Fibroblast of peridontal ligament (primary cell): Measurements from ENCODE around the gene POU2F2.
A peak's percentile ranks its signal among the peaks of the same experiment; 100 is the strongest.

Experiments
- DNase-seq: peaks from one replicate; pipeline ENCODE4 v3.0.0-alpha.2; 2010; ENCODE audit errors: extremely low read depth

The POU2F2 gene

DNA sequence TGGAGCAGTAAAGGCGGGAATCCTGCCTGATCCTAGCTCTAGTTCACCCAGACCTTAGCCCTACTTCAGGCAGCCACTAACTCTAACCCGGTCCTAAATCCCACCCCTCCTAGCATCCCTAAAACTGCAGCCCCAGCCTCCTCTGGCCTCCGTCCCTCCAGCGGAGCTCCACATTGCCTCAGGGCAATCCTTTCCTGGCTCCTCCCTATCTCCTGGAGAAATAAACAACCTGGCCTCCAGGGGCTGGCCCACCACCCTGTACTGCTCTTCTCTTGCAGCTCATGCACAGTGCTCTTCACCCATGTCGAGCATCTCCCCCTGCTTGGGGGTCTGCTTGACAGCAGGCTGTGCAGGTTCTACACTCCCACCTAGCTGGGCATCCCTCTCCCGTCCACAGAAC, 6.7 kb downstream of the POU2F2 start:
- no peak for DNase-seq

DNA sequence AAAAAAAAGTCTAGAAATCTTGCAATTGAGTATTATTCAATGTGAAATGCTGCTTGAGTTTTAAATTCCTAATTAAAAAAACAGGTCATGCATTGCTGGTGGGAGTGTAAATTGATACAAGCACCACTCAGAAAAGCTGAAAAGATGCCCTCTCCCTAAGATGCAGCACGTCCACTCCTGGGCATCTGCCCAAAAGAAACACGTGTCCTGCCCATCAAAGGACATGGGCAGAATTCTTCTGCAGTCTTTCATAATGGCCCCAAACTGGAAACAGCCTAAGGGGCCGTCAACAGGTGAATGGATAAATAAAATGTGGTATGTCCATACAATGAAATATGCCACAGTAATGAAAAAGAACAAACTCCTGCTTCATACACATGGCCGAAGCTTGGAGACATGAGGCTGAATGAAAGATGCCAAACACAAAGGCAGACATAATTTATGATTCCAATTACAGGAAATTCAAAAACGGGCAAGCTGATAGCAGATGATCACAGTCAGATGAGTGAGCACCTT, 7.8 kb downstream of the POU2F2 start:
- no peak for DNase-seq

DNA sequence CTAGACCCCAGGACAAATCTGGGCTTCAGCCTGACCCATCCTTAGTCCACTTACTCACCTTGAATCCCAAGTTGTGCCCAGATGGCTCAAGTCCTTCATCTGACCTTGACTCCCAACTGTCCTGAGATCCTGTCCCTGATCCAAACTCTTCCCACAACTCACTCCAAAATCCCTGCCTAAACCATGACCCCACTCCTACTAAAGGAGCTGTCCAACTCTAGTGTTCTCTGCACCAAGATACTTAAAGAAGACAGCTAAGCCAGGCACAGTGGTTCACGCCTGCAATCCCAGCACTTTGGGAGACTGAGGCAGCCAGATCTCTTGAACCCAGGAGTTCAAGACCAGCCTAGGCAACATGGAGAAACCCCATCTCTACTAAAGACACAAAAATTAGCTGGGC, 8.5 kb downstream of the POU2F2 start:
- no peak for DNase-seq

DNA sequence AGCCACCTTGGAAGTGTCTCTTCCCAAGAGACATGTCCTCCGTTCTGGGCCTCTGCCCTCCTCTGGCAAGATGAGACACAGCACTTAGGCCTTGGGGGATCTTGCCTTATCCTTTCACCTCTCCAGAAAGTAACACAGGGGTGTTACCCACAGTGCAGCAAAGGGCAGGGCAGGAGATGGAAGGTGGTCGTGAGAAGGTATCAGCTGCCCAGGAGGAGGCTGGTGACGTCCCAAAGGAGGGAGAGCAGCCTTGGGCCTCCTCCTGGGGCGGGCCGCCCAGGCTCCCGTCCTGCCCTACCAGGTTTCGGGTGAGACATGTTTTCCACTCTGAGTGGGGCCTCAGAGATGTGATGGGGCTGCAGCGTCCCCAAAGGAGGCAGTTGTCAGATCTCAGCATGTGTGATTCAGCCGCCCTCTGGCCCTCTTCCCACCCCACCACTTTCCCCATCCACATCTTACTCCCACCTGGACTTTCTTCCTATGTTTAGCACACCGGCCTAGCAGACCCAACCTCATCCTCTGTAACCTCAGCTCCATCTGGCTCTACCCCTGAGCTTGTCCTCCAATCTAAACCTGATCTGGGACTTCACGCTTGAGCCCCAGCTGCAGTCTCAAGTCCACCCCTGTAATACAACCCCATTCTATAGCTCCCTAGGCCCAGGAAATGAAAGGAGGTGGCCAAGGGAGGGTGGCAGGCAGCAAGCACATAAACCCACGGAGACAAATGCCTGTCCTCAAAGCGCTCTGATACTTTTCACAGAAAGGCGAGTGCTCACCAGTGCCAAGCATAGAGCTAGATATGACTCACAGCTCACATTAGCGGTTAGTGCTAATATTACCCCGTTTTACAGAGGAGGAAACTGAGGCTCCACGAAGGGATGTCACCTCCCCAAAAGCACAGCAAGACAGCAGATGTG, 9.3 kb downstream of the POU2F2 start:
- no peak for DNase-seq

DNA sequence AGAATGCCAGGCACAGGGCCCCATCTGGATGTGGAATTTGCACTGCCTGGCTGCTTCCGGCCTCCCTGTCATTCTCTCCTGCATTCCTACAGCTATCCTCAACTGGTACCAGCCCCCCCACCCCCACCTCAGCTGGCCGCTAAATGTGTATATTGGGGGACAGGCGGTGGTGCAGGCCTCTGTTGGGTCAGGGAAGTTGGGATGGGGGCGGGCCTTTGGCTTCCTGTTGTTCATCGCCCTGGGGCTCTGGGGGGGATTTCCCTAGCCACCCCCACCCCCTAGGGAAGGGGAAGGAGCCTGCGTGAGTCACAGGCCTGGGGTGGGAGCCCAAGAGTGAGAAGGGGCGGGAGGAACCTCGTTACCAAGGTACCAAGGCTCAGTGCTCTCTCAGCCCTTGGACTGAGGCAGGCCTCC, 10.6 kb downstream of the POU2F2 start:
- peak; percentile 44 for DNase-seq

DNA sequence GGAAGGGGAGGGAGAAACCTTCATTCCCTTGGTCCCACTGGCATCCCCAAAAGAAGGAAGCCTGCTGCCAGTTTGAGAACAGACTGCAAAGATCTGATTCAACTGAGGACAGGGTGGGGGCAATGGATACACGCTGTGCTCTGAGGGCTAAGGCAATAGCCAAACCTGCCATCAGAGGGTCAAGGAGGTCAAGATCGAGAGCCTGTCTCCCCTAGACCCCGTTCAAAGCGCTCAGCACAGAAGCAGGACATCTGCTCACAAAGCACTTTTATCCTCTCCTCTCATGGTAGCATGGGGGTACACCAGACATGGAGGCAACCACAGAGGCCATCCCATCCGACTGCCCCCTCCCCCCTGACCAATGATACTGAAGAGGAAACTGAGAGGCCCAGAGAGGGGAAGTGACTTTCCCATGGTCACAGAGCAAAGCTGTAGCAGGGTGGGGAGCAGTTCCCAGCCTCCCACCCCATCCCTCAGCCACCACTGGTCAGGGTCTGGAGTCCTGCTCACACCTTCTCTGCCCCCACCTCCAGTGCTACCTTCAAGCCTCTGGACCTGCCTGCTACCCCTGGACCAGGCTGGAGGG, 11.1 kb downstream of the POU2F2 start:
- no peak for DNase-seq

DNA sequence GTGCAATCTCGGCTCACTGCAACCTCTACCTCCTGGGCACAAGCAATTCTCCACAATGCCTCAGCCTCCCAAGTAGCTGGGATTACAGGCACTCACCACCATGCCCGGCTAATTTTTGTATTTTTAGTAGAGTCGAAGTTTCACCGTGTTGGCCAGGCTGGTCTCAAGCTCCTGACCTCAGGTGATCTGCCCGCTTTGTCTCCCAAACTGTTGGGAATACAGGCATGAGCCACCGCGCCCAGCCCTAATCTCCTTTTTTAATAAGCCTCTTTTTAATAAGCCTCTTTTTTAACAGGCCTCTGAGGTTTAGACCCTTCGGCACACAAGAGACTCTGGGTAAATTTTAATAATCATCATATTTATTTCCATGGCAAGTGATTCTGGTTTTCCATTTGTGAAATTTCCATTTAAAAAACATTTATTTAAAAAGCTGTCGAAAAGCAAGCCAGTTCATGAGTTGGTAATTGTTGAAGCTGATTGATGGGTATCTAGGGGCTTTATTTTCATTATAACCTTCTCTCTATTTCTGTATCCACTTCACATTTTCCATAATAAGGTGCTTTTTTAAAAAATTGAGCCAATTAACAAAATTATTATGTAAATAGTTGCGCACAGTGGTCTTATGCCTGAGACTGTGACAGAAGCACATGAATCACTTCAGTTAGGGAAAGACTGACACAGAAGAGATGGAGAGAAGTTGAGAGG, 11.8 kb downstream of the POU2F2 start:
- DNase-seq = no peak

DNA sequence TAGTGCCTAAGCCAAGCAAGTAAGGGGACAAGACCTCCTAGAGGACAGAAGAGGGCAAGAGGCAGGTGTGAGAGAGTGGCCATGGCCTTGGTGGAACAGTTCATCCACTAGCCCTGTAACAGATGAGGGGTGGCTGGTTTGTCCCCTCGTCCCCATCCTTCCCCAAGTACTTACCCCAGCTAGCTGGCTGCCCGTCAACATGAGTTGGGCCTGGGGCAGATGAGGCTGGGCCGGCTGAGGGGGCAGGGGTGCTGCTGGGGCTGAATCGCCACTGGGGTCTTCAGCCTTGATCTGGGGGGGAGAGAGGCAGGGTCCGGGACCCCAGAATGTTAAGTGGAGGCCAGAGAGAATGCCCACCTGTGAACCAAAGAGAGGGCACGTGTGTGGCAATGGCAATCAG, 15.2 kb downstream of the POU2F2 start:
- no peak for DNase-seq

DNA sequence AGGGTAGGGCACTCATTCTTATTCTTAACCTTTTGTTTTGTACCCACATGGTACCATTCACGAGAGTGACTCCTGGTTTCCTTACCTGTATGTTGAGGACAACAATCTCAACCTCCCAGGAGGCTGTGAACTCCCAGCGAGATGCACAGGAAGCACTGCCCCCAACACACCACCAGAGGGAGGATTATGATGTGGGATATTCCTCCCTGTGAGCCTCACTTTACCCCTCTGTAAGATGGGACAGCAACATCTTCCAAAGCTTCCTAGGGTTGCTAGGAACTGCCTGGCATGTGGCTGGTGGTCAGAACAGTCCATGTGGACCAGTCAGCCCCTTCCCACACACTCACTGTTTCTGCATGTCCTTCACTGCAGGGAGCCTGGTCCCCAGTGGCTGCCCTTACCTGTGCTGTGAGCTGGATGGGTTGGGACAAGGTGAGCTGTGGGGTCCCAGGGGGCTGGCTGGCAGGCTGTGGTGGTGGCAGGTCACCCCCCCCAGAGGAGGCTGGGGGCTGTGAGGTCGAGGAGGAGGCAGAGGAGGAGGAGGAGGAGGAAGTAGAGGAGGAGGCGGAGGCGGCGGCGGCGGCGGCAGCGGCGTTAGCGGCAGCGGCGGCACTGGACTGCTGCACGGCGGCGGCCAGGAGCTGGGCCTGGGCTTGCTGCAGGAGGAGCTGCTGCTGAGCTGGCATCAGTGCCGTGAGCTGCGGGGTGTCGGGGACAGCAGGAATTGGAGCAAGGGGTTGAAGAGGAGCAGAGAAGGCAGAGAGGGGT, 15.8 kb downstream of the POU2F2 start:
- no peak for DNase-seq

DNA sequence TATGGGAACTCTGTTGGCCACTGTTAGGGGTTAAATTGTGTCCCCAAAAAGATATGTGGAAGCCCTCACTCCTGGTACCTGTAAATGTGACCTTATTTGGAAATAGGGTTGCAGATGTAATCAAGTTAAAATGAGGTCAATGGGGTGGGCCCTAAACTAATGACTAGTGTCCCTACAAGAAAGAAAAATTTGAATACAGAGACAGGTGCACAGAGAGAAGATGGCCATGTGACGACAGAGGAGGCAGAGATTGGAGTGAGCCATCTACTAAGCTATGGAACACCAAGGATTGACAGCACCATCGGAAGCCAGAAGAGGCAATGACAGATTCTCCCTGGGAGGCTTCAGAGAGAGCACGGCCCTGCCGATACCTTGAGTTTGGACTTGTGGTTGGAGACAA, 16.5 kb downstream of the POU2F2 start:
- no peak for DNase-seq

DNA sequence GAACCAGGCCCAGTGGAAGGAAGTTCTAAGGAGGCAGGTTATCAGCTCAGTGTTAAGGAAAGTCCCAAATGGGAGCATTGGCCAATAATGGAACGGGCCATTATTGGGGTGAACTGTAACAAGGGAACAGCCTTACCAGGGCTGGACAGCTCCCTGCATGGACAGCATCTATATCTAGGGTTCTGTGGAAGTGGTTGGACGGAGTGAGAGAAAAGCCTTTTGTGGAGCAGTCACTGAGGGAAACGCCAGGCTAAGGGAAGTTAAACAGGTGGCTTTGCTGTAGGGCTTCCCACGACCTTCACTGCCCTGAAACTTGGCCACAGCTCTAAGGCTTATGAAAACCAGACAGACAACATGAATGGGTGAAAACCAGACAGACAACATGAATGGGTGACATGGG, 17.0 kb downstream of the POU2F2 start:
- DNase-seq = peak; percentile 43

DNA sequence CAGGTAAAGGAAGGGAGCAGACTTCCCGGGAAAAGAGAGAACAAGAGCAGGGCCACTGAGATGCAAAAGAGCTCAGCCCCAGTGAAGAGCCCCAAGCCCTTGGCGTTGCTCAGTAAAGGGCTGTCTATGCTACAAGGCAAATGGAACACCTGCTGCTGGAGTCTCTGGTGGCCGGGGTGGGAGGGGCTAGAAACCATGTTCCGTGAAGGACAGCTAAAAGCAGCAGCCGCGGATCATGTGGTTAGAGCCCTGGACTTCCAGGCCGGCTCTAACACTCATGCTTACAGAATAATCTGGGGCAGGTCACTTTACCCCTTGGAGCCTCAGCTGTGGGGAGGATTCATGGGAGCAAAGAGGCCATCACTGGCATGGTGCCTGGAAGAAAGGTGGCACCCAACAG, 17.8 kb downstream of the POU2F2 start:
- no peak for DNase-seq

DNA sequence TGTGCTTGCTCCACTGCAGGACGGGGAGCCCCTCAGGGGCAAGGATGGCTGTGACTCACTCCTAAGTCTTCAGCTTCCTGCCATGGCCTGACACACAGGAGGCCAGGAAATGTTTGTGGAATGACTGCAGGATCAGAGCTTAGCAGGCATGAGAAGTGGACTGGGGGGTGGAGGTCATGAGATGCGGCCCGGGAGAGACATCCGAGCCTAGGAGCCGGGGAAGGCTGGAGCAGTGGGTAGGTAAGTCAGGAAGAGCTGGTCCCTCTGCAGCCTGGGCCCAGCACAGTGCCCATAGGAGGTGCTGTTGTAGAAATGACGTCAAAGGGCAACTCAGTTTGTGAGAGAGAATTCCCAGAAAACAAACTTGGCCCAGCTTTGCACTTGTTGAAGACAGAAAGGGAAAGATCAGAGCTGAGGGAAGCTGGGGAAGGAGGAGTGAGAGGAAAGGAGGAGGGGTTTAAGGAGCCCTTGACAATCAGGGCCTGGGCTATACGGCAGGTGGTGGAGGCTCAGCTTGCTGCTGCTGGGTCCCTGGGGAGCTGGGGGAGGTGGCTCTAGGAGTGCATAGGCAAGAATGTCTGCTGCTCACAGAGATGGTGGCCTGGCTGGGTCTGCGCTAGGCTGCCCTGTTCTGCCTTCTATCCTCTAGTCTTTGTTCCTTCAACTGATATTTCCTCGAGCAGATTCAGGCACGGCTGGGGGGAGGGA, 18.5 kb downstream of the POU2F2 start:
- peak; percentile 91 for DNase-seq

DNA sequence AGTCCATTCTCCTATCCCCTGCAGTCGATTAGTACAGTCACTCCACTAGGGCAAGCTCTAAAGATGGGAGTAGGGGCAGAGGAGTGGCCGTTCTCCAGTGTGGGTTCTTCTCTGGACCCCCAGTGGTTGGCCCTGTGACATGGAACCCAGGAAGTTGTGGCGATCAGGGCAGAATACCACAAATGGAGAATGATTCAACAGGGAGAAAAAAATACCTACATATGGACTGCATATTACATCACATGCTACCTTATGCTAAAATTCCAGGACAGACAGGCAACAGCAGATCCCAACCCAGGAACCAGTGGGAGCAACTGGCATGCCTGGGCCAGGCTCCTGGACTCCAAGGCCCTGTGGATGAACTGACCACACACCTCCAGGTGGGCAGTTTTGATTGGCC, 20.4 kb downstream of the POU2F2 start:
- DNase-seq = peak; percentile 33

DNA sequence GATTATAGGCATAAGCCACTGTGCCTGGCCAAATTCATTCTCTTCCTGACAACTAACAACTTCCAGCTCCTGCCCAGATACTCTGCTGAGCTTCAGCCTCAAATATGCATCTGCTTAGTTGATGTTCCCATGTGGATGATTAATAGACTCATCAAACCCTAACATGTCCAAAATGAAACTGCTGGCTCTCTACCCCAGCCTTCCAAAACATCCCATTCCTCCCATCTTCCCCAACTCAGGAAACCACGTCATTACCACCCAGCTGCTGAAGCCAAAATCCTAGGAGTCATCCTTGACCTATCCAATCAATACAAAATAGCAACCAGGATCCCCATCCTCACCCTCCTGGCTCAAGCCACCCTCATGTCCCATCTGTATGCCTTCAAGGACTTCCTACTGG, 20.9 kb downstream of the POU2F2 start:
- DNase-seq = peak; percentile 88

DNA sequence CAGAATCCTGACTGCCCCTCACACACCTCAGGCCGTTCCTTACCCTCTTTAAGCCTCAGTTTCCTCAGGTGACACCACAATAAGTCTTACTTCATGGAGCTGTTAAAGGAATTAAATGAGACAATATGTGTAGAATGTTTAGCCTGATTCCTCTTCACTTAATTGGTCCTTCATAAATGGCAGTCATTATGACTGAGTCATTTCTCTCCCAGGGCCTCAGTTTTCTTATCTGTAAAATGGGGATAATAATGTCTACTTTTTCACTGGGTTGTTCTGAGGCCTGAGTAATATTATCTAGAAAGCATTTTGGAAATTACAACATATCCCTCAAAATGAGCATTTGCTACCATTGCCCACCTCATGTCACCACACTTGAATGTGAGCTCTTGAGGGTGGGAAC, 21.6 kb downstream of the POU2F2 start:
- no peak for DNase-seq

DNA sequence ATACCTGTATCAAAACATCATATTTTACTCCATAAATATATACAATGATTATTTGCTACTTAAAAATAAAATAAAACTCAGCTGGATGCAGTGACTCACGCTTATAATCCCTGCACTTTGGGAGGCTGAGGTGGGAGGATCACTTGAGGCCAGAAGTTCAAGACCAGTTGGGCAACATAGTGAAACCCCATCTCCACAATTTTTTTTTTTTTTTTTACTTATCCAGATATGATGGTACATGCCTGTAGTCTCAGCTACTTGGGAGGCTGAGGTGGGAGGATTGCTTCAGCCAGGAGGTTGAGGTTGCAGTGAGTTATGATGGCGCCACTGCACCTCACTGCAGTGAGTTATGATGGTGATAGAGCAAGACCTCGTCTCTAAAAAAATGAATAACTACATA, 22.4 kb downstream of the POU2F2 start:
- no peak for DNase-seq

DNA sequence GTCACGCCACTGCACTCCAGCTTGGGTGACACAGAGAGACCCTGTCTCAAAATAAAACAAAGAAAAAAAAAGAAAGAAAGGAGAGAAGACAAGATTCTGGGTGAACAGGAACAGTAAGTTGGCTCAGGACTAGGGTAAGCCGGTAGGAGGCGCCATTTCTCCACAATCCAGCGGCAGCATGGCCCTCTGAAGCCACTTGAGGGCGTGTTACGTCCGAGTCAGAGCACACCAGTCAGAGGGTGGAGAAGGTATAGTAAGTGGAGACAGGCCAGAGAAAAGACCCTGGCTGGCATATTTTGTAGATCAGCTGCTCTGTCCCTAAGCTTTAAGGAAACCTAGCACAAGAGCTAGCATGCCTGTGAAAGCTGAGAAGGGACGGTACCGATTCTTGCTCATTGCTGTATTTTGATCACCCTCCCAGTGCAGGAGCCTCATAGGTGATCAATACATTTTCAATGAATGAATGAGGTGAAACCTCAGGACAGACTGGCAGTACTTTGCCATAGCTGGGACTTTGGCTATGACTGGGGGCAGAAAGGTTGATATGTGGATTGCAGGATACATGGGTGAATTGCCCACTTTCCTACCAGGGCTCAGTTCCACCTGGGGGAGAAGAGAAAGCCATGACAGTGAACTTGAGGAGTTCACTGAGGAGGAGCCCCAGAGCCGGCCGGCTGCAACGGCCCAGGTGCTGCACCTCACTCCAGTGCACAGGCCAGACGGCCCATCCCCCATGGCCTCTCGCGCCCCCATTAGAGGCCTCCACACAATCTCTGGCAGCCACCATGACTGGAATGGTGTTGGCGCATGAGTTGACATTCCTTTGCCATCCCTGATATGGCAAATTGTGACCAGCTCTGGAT, 23.5 kb downstream of the POU2F2 start:
- DNase-seq = peak; percentile 92

DNA sequence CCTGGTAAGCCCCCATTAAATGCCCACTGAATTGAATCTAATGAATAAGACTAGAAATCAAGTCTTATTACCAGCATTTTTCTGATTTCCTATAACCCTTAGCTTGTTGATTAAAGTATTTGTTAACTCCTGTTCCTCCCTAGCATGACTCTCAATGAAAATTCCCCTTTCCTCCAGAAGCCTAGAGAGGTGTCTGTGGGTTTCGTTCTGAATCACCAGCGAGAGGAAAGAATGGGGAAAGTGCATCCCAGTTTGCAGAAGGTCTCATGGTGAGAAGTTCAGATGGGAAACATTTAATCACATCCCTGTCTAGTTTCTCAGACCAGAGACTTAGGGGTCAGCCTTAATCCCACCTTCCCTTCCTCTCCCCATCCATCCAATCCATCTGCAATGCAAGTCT, 26.9 kb downstream of the POU2F2 start:
- no peak for DNase-seq

DNA sequence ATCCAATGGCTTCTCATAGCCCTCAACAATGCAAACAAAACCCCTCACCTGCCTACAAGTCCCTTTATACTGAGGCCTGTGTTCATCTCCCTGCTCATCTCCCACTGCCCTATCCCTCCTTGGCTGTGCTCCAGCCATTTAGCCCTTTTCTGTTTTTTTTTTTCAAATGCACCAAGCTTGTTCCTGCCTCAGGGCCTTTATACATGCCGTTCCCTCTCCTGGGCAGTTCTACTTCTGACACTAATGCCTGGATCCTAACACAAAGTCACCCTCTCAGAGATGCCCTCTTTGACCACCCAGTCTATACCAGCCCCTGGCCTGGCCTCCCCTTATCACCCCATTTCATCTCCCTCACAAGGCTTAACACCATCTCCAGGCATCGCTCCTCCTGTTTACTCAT, 29.4 kb downstream of the POU2F2 start:
- no peak for DNase-seq
